Effector memory CD8-positive, alpha-beta T cell (primary cell): Measurements from ENCODE around the gene DNAJC9.
"Not testable (repeated sequence)": the region's sequence is repeated elsewhere in the genome, so short reads cannot be mapped to it uniquely, and the experiment has no call there.

ENCODE experiments used
- ATAC-seq: fragments of 150-1000 bp; cut with Tn5 transposase; replicated peaks from 2 replicates; pipeline ENCODE4 v1.10.0; 2021; ENCODE audit warnings: mild to moderate bottlenecking, moderate library complexity
- DNase-seq, 3 experiments: peaks; one replicate each; pipeline ENCODE4 v3.0.0; 2021
- H3K27ac Mint-ChIP-seq, 2 donors: one replicate each; pipeline ENCODE4 v1.8.0; 2022; ENCODE audit warnings: mild to moderate bottlenecking in 2 of 2, mixed read lengths in 2 of 2, moderate library complexity in 2 of 2
- H3K27me3 Mint-ChIP-seq, 2 donors: one replicate each; pipeline ENCODE4 v1.8.0; 2022; ENCODE audit warnings: mixed read lengths in 2 of 2
- H3K36me3 Mint-ChIP-seq: one replicate; pipeline ENCODE4 v1.8.0; 2022; ENCODE audit warnings: mild to moderate bottlenecking, moderate library complexity, mixed read lengths; ENCODE audit not compliant: insufficient read depth
- H3K4me1 Mint-ChIP-seq, 2 donors: one replicate each; pipeline ENCODE4 v1.8.0; 2022; ENCODE audit warnings: low read depth in 2 of 2, mixed read lengths in 2 of 2
- H3K4me3 Mint-ChIP-seq, 2 donors: one replicate each; pipeline ENCODE4 v1.8.0; 2022; ENCODE audit warnings: mild to moderate bottlenecking in 2 of 2, mixed read lengths in 2 of 2, moderate library complexity in 2 of 2
- H3K9me3 Mint-ChIP-seq, 2 donors: one replicate each; pipeline ENCODE4 v1.8.0; 2022; ENCODE audit warnings: mixed read lengths in 2 of 2
- total RNA-seq, 9 experiments: gene quantifications; one replicate each; lab custom pipeline; 2026; lab: John Stamatoyannopoulos, UW

The DNAJC9 gene, protein sequence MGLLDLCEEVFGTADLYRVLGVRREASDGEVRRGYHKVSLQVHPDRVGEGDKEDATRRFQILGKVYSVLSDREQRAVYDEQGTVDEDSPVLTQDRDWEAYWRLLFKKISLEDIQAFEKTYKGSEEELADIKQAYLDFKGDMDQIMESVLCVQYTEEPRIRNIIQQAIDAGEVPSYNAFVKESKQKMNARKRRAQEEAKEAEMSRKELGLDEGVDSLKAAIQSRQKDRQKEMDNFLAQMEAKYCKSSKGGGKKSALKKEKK
- 44.0 to 106 (median 73.0) reads per million in 9 experiments for total RNA-seq

DNA sequence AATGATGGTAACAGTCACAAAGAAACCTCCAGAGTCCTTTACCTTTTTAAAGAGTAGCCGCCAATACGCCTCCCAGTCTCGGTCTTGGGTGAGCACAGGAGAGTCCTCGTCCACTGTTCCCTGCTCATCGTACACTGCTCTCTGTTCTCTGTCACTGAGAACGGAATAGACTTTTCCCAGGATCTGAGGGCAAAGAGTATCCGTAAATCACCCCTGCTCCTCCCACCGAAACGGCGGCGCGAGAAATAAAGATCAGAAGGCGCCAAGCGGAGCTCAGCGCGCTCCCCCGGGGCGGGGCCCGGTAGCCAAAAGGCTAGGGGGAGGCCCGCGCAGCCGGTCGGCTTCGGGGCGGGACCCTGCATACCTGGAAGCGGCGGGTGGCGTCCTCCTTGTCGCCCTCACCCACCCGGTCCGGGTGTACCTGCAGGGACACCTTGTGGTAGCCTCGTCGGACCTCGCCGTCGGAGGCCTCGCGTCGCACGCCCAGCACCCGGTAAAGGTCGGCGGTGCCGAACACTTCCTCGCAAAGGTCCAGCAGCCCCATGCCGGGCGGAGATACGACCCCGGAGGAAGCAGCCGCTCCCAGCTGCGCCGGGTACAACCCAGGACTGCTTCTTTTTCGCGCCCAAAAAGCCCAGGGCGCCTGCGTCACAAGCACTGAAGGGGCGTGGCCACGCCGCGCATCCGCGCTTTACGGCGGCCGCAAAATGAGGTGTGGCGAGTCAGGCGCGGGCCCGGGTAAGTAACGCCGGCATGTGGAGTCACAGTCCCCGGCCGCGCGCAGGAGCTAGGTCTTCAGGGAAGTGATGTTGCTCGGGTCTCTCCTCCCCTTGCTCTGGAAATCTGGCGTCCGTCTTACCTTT lies at the start of gene DNAJC9:
Gene DNAJC9, minus strand, starts transcription at position 610 of the 863 bp plus-strand sequence. Its CDS starts 66 bp downstream, at position 544.
- Mint-ChIP-seq H3K4me3 (peak within 1 kb of the TSS; percentile 92 to 96), H3K27me3 (no peaks in the 10 kb centered on the region), H3K36me3 (peaks cover 76% of the 10 kb centered on the region), H3K9me3 (no peaks in the 10 kb centered on the region), H3K4me1 (peaks cover 30 to 45% of the 10 kb centered on the region in 2 donors), H3K27ac (peak within 1 kb of the TSS; percentile 92 to 96)
- DNase-seq: peak; percentile 95 to 99 (median 98)
- ATAC-seq: peak; percentile 83

DNA sequence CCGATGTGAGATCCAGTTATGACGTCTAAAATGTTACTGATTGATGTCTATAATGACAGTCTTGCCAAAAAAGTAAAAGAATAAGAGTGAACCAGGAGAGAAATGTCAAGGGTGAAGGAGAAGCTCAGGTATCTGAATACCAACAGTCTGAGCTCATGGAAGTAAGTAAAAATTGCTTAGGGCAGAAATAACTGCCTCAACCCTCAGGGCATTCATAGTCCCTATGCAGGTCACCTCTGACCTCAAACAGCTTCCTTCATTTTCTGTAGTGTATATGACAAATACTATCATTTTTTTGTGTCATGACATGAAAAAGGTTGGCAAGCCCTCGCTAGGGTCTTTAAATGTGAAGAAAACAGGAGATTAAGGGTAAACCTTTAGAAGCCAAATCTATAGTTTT lies 46.4 kb upstream of the DNAJC9 start:
- Mint-ChIP-seq H3K36me3 (no peaks in the 10 kb centered on the region), H3K27ac (no peak overlapping the region), H3K27me3 (no peaks in the 10 kb centered on the region), H3K4me1 (peaks cover 5 to 7% of the 10 kb centered on the region in 2 donors), H3K4me3 (no peak overlapping the region), H3K9me3 (no peaks in the 10 kb centered on the region)
- DNase-seq (no peak), ATAC-seq (no peak)

DNA sequence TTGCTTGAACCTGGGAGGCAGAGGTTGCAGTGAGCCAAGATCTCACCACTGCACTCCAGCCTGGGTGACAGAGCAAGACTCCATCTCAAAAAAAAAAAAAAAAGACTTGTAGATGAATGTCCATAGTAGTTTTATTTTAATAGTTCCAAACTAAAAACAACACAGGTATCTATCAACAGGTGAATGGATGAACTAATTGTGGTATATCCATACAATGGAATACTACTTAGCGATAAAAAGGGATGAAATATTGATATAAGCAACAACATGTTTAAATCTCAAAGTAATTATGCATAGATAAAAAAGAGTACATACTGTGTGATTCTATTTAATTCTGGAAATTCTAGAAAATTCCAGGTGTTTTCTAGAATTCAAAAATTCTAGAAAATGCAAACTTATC lies 42.9 kb upstream of the DNAJC9 start:
- no peak overlapping the region for H3K27ac Mint-ChIP-seq
- no peak overlapping the region for H3K4me3 Mint-ChIP-seq
- no peaks in the 10 kb centered on the region for H3K27me3 Mint-ChIP-seq
- ATAC-seq (no peak), DNase-seq (no peak)
- H3K9me3 Mint-ChIP-seq: no peaks in the 10 kb centered on the region
- H3K4me1 Mint-ChIP-seq: no peaks in the 10 kb centered on the region
- no peaks in the 10 kb centered on the region for H3K36me3 Mint-ChIP-seq

DNA sequence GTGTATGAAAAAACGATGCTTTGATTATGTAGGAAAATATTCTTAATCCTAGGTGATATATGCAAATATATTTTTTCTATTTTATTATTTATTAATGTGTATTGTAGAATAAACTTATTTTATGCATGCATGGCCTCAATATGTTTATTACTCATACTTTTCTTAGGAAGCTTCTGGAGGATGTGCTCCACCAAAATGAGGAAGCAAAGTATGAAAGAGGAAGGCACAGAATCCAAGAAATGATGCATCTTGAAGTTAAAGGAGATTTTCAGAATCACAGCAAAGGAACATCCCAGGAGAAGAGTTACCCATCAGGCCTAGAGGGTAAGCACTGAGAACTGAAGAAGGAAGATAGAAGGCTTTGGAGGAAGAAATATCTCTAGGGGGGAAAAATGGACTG lies 40.4 kb upstream of the DNAJC9 start:
- no peaks in the 10 kb centered on the region for H3K4me1 Mint-ChIP-seq
- H3K27me3 Mint-ChIP-seq: no peaks in the 10 kb centered on the region
- DNase-seq (no peak), ATAC-seq (no peak)
- H3K9me3 Mint-ChIP-seq: no peaks in the 10 kb centered on the region
- no peak overlapping the region for H3K4me3 Mint-ChIP-seq
- H3K27ac Mint-ChIP-seq: no peak overlapping the region
- H3K36me3 Mint-ChIP-seq: no peaks in the 10 kb centered on the region

DNA sequence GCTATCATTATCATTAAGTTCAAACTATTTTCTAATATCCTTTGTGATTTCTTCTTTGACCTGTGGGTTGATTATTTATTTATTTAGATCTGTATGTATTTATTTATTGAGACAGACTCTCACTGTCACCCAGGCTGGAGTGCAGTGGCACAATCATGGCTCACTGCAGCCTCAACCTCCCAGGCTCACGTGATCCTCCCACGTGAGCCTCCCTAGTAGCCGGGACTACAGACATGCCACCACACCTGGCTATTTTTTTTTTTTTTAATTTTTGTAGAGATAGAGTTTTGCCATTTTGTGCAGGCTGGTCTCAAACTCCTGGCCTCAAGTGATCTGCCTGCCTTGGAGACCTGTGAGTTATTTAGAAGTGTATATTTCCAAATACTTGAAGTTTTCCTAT lies 34.0 kb upstream of the DNAJC9 start:
- Mint-ChIP-seq H3K36me3 (no peaks in the 10 kb centered on the region), H3K27ac (no peak overlapping the region), H3K9me3 (no peaks in the 10 kb centered on the region), H3K27me3 (peaks cover 0 to 8% of the 10 kb centered on the region in 2 donors), H3K4me1 (no peaks in the 10 kb centered on the region), H3K4me3 (no peak overlapping the region)
- DNase-seq (no peak), ATAC-seq (no peak)

DNA sequence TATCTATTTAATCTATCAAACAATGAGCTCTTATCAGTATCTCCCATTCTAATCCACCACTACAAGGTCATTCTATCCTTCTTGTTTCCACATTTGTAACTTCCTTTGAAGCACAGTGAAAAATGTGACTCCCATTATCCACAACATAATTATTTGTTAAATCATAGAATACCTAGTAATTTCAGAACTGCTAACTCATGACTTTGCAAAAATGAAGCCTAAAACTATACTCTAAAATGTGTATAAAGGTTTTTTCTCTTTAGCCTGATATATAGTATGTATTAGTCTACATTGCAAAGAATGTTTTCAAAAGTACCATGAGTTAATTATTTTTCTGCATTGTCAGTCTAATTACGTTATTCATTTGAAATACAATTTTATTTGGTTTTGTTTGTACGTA lies 17.4 kb upstream of the DNAJC9 start:
- ATAC-seq: no peak
- Mint-ChIP-seq H3K4me1 (no peaks in the 10 kb centered on the region), H3K27ac (no peak overlapping the region), H3K4me3 (no peak overlapping the region), H3K36me3 (no peaks in the 10 kb centered on the region), H3K27me3 (no peaks in the 10 kb centered on the region), H3K9me3 (no peaks in the 10 kb centered on the region)
- no peak for DNase-seq

DNA sequence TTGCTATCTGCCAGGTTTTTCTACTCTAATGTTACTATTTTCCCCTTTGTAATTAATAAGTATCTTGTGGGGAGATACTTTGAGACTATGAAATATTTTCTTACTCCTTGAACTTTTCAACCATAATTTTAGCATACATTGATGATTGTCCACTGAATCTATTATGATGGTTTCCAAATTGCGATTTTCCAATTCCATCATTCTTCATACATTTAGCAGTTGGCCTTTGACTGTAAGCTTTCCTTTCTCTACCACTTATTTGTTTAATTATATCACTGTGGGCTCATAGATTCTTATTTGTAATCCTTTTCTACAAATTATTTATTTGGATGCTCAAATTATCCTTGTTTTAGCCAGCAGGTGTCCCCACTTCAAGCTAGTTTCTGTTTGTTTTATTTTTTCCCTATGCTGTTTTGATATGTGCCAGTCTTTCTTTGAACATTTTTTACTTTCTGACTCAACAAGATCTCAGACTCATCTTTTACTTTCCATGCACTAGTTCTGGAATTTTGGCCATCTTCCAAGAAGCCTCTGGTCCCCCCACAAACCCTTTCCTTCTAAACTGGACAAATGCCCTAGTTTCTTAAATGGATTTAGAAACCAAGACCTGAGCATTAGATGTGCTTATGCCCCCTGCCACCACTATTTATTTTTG lies 16.8 kb upstream of the DNAJC9 start:
- Mint-ChIP-seq H3K27me3 (no peaks in the 10 kb centered on the region), H3K27ac (no peak overlapping the region), H3K4me1 (no peaks in the 10 kb centered on the region), H3K36me3 (no peaks in the 10 kb centered on the region), H3K9me3 (peaks cover 3 to 4% of the 10 kb centered on the region in 2 donors), H3K4me3 (no peak overlapping the region)
- DNase-seq (no peak), ATAC-seq (no peak)

DNA sequence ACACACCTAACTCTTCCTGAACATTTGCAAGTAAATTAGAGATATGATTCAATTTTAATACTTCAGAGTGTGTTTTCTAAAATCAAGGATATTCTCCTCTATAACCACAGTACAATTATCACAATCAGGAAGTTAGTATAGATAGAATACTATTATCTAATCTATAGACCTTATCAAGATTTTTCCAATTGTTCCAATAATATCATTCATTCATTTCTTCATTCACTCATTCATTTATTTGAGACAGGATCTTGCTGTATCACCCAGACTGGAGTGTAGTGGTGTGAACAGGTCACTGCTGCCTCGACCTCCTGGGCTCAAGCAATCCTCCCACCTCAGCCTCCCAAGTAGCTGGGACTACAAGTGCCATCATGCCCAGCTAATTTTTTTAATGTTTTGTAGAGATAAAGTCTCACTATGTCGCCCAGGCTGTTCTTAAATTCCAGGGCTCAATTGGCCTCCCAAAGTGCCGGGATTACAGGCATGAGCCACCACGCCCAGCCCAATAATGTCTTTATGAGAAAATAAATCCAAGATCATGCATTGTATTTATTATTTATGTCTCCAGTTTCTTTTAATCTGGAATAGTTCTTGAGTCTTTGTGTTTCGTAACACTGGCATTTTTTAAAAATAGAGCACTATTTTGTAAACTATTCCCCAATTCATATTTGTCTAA lies 16.0 kb upstream of the DNAJC9 start:
- H3K27me3 Mint-ChIP-seq: no peaks in the 10 kb centered on the region
- H3K4me3 Mint-ChIP-seq: no peak overlapping the region
- peaks cover 4 to 10% of the 10 kb centered on the region in 2 donors for H3K9me3 Mint-ChIP-seq
- H3K36me3 Mint-ChIP-seq: no peaks in the 10 kb centered on the region
- no peak for ATAC-seq
- H3K27ac Mint-ChIP-seq: no peak overlapping the region
- DNase-seq: no peak
- H3K4me1 Mint-ChIP-seq: no peaks in the 10 kb centered on the region

DNA sequence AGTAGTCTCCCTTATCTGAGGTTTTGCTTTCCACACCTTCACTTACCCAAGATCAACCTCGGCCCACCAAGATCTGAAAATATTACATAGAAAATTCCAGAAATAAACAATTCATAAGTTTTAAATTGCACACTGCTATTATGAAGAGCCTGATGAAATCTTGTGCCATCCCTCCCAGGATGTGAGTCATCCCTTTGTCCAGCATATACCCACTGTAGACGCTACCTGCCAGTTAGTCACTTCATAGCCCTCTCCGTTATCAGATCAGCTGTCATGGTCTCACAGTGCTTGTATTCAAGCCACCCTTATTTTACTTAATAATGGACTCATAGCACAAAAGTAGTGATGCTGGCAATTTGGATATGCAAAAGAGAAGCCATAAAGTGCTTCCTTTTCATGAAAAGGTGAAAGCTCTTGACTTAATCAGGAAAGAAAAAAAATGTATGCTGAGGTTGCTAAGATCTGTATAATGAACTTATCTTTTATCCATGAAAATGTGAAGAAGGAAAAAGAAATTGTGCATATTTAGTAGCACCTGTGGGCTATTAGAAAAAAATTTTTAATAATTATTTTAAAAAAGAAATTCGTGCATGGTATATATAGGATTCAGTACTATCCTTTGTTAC lies 15.2 kb upstream of the DNAJC9 start:
- ATAC-seq: no peak
- H3K4me1 Mint-ChIP-seq: no peaks in the 10 kb centered on the region
- H3K27ac Mint-ChIP-seq: no peak overlapping the region
- no peaks in the 10 kb centered on the region for H3K36me3 Mint-ChIP-seq
- DNase-seq: no peak
- H3K27me3 Mint-ChIP-seq: no peaks in the 10 kb centered on the region
- peaks cover 4 to 10% of the 10 kb centered on the region in 2 donors for H3K9me3 Mint-ChIP-seq
- H3K4me3 Mint-ChIP-seq: no peak overlapping the region

DNA sequence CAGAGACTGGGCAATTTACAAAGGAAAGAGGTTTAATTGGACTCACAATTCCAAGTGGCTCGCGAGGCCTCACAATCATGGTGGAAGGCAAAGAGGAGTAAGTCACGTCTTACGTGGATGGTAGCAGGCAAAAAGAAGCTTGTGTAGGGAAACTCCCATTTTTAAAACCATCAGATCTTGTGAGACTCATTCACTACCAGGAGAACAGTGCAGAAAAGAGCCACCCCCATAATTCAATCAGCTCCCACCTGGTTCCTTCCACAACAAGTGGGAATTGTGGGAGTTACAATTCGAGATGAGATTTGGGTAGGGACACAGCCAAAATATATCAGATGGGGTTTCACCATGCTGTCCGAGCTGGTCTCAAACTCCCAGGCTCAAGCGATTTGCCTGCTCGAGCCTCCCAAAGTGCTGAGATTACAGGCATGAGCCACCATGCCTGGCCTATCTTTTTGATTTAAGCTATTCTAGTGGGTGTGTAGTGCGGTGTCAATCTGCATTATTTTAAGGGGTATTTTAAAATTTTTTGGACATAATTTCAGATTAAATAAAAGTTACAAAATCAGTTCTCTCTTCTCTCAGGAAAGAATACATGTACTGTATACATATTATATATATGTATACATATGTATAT lies 14.4 kb upstream of the DNAJC9 start:
- no peaks in the 10 kb centered on the region for H3K36me3 Mint-ChIP-seq
- no peak overlapping the region for H3K4me3 Mint-ChIP-seq
- DNase-seq (no peak), ATAC-seq (no peak)
- no peaks in the 10 kb centered on the region for H3K4me1 Mint-ChIP-seq
- no peaks in the 10 kb centered on the region for H3K27me3 Mint-ChIP-seq
- H3K27ac Mint-ChIP-seq: no peak overlapping the region
- peaks cover 4 to 10% of the 10 kb centered on the region in 2 donors for H3K9me3 Mint-ChIP-seq

DNA sequence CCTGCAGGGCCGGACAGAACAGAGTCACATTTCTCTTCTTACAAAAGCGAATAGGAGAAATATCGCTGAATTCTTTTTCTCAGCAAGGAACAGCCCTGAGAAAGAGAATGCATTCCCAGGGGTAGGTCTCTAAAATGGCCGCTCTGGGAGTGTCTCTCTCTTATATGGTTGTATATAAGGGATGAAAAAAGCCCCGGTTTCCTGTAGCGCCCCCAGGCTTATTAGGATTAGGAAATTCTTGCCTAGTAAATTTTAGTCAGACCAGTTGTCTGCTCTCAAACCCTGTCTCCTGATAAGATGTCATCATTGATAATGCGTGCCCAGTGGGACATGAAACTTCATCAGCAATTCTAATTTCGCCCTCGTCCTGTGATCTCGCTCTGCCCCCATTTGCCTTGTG lies 11.6 kb upstream of the DNAJC9 start:
- H3K4me1 Mint-ChIP-seq, DNase-seq, ATAC-seq, H3K27ac Mint-ChIP-seq, H3K4me3 Mint-ChIP-seq, H3K27me3 Mint-ChIP-seq, H3K9me3 Mint-ChIP-seq, H3K36me3 Mint-ChIP-seq: not testable (repeated sequence)

DNA sequence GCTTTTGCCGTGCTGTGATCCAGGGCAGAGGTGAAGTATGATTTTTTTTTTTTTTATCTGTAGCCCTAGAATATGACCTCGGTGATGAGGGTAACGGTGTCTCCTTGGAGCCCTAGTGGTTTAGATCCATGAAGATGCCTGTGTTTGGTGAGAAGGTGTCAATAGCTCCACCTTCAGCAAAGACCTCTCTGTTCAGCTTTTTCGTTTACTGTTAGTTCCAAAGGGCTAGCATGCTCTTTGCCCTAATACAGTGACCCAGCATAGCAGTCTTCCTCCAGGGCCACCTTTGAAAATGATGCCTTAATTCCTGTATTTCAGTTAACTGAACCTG lies 6.1 kb upstream of the DNAJC9 start:
- peak; percentile 5 for ATAC-seq
- Mint-ChIP-seq H3K4me1 (peaks cover 17 to 19% of the 10 kb centered on the region in 2 donors), H3K27me3 (no peaks in the 10 kb centered on the region), H3K4me3 (peak overlapping the region; percentile 98 to 99), H3K36me3 (peaks cover 40% of the 10 kb centered on the region), H3K27ac (peak overlapping the region; percentile 96), H3K9me3 (no peaks in the 10 kb centered on the region)
- DNase-seq: no peak
